Peyer's patch (tissue), 4 donors: ENCODE data around the gene HAL. TPM values are rescaled to one million over a fixed set of nuclear protein-coding genes. Genes with fewer than 3 reads are reported as not detected.
"Not testable (repeated sequence)": the region's sequence is repeated elsewhere in the genome, so short reads cannot be mapped to it uniquely, and the experiment has no call there.

ENCODE experiments used
- DNase-seq, 3 donors: peaks; one replicate each; pipeline ENCODE4 v3.0.0-alpha.2; 2017 to 2019
- H3K27ac ChIP-seq, 4 donors: fragments of 200-600 bp; sonication (generic); one replicate each; pipeline ENCODE4 v1.5.1; 2016 to 2019
- H3K27me3 ChIP-seq, 2 donors: fragments of 200-600 bp; sonication (generic); one replicate each; pipeline ENCODE4 v1.5.1; 2019
- H3K36me3 ChIP-seq, 3 donors: fragments of 200-600 bp; sonication (generic); one replicate each; pipeline ENCODE4 v1.5.1; 2016 to 2019
- H3K4me1 ChIP-seq, 4 donors: fragments of 200-600 bp; sonication (generic); one replicate each; pipeline ENCODE4 v1.5.1; 2016 to 2019
- H3K4me3 ChIP-seq, 4 donors: fragments of 200-600 bp; sonication (generic); 1 replicate in 3 of 4; 2 replicates in 1 of 4; pipeline ENCODE4 v1.5.1; 2016 to 2019; ENCODE audit warnings: mild to moderate bottlenecking in 1 of 4
- H3K9me3 ChIP-seq, 4 donors: fragments of 200-600 bp; sonication (generic); one replicate each; pipeline ENCODE4 v1.5.1; 2016 to 2019; ENCODE audit warnings: mild to moderate bottlenecking in 1 of 4
- CTCF ChIP-seq, 6 experiments: fragments of 450-650 bp in 4 of 6; fragments of 200-600 bp in 2 of 6; sonication (generic) in 1 of 6; IDR thresholded peaks; one replicate each; pipeline ENCODE4 v1.5.1; 2017 to 2019; ENCODE audit warnings: antibody characterized with exemption in 6 of 6, mild to moderate bottlenecking in 3 of 6, moderate library complexity in 1 of 6
- POLR2A ChIP-seq, 2 donors: fragments of 450-650 bp; IDR thresholded peaks; one replicate each; pipeline ENCODE4 v1.5.1; 2017; ENCODE audit warnings: antibody characterized with exemption in 2 of 2, mild to moderate bottlenecking in 2 of 2, moderate library complexity in 2 of 2
- total RNA-seq, 4 donors: library from RNA; depleted of rRNA; stranded (reverse); fragments of >200 nt; gene quantifications; one replicate each; pipeline ENCODE4 v1.1.0, GENCODE V29; 2016

HAL gene
- total RNA-seq, 4 donors from 2014 or later, result 4.0 to 8.1 (median 4.3) TPM; not detected in 1

- no peak for DNase-seq
- Histone ChIP-seq H3K4me3 (no peak overlapping the region), H3K9me3 (no peaks in the 10 kb centered on the region), H3K4me1 (peaks cover 0 to 5% (median 0%) of the 10 kb centered on the region in 4 donors), H3K36me3 (no peaks in the 10 kb centered on the region), H3K27ac (no peak overlapping the region), H3K27me3 (no peaks in the 10 kb centered on the region)
- TF ChIP-seq CTCF (IDR thresholded peaks at IDR 0.05), result no peak
- TF ChIP-seq POLR2A (IDR thresholded peaks at IDR 0.05), result no peak
These were observed 23.2 kb downstream of the HAL start for GRCh38 chr12:95972832-95973456.

GRCh38 chr12:95970905-95971304 is 25.2 kb downstream of the HAL start:
- no peak for DNase-seq
- Histone ChIP-seq H3K36me3 (no peaks in the 10 kb centered on the region), H3K27ac (no peak overlapping the region), H3K4me3 (no peak overlapping the region), H3K9me3 (no peaks in the 10 kb centered on the region), H3K27me3 (no peaks in the 10 kb centered on the region), H3K4me1 (peaks cover 0 to 5% (median 0%) of the 10 kb centered on the region in 4 donors)
- TF ChIP-seq POLR2A (IDR thresholded peaks at IDR 0.05) (no peak), CTCF (IDR thresholded peaks at IDR 0.05) (no peak)

- H3K27me3 ChIP-seq, H3K27ac ChIP-seq, H3K36me3 ChIP-seq, H3K4me3 ChIP-seq, H3K4me1 ChIP-seq, DNase-seq, H3K9me3 ChIP-seq: not testable (repeated sequence)
These were observed 27.0 kb downstream of the HAL start for GRCh38 chr12:95969116-95969515.

- TF ChIP-seq CTCF (IDR thresholded peaks at IDR 0.05) (no peak), POLR2A (IDR thresholded peaks at IDR 0.05) (no peak)
- H3K27me3 ChIP-seq, result no peaks in the 10 kb centered on the region
- H3K27ac ChIP-seq, result no peak overlapping the region
- no peaks in the 10 kb centered on the region for H3K9me3 ChIP-seq
- H3K4me1 ChIP-seq, result no peaks in the 10 kb centered on the region
- no peak overlapping the region for H3K4me3 ChIP-seq
- DNase-seq, result no peak
- H3K36me3 ChIP-seq, result no peaks in the 10 kb centered on the region
These were observed 28.8 kb downstream of the HAL start for GRCh38 chr12:95967301-95967700.

GRCh38 chr12:95966287-95966870 is 29.8 kb downstream of the HAL start:
- Histone ChIP-seq H3K9me3 (no peaks in the 10 kb centered on the region), H3K4me1 (no peaks in the 10 kb centered on the region), H3K27me3 (no peaks in the 10 kb centered on the region), H3K27ac (no peak overlapping the region), H3K4me3 (no peak overlapping the region), H3K36me3 (no peaks in the 10 kb centered on the region)
- no peak for TF ChIP-seq POLR2A (IDR thresholded peaks at IDR 0.05)
- no peak for TF ChIP-seq CTCF (IDR thresholded peaks at IDR 0.05)
- DNase-seq, result no peak

- Histone ChIP-seq H3K4me3 (no peak overlapping the region), H3K27ac (no peak overlapping the region), H3K4me1 (no peaks in the 10 kb centered on the region), H3K9me3 (no peaks in the 10 kb centered on the region), H3K36me3 (no peaks in the 10 kb centered on the region), H3K27me3 (no peaks in the 10 kb centered on the region)
- no peak for DNase-seq
- TF ChIP-seq CTCF (IDR thresholded peaks at IDR 0.05), result no peak
- no peak for TF ChIP-seq POLR2A (IDR thresholded peaks at IDR 0.05)
These were observed 33.0 kb downstream of the HAL start for GRCh38 chr12:95963096-95963495.
